H1 (cell line): ENCODE results near the gene SMIM38. TPM values are rescaled to one million over a fixed set of nuclear protein-coding genes. Genes with fewer than 3 reads are reported as not detected.

Experiments
- CTCF ChIA-PET: fragments of 300-600 bp; sonication (Branson Sonifier 250); formaldehyde crosslinking; loops from one replicate; lab custom pipeline; 2021; ENCODE audit not compliant: partially characterized antibody; lab: Charles Lee
- POLR2A ChIA-PET: fragments of 300-600 bp; sonication (Branson Sonifier 250); formaldehyde crosslinking; loops from one replicate; lab custom pipeline; 2021; ENCODE audit warnings: inconsistent platforms; ENCODE audit not compliant: partially characterized antibody; lab: Charles Lee
- DNase-seq, 2 experiments: peaks; one replicate each; pipeline versions ENCODE4 v3.0.0 to v3.0.0-alpha.2; 2010 to 2022; ENCODE audit warnings: low spot score in 2 of 2, low read depth in 1 of 2, mixed read lengths in 1 of 2
- FAIRE-seq: peaks from 2 replicates; lab custom pipeline; 2011; peaks lifted over from hg19 to GRCh38; lab: Jason Lieb, UNC
- H2AFZ ChIP-seq: 2 replicates; pipeline ENCODE4 v1.8.1; 2012; ENCODE audit warnings: low read length, inconsistent platforms
- H2AK5ac ChIP-seq: 2 replicates; pipeline ENCODE4 v1.6.1; 2013; ENCODE audit warnings: low read depth, low read length
- H2BK120ac ChIP-seq: replicated peaks from 2 replicates; pipeline ENCODE3; 2013; ENCODE audit warnings: low read depth, low read length, inconsistent platforms
- H2BK12ac ChIP-seq: 2 replicates; pipeline ENCODE4 v1.6.1; 2013; ENCODE audit warnings: low read depth, low read length
- H2BK15ac ChIP-seq: 2 replicates; pipeline ENCODE4 v1.6.1; 2013; ENCODE audit warnings: low read length
- H2BK20ac ChIP-seq: 2 replicates; pipeline ENCODE4 v1.6.1; 2013; ENCODE audit warnings: low read length
- H2BK5ac ChIP-seq: 2 replicates; pipeline ENCODE4 v1.6.1; 2013; ENCODE audit warnings: low read depth, low read length
- H3K14ac ChIP-seq: 2 replicates; pipeline ENCODE4 v1.6.1; 2013; ENCODE audit warnings: inconsistent platforms; ENCODE audit not compliant: insufficient read length
- H3K18ac ChIP-seq: 2 replicates; pipeline ENCODE4 v1.6.1; 2013; ENCODE audit warnings: low read length; ENCODE audit errors: extremely low read depth
- H3K23ac ChIP-seq: 2 replicates; pipeline ENCODE4 v1.6.1; 2013; ENCODE audit warnings: inconsistent platforms; ENCODE audit not compliant: insufficient read length
- H3K23me2 ChIP-seq: 2 replicates; pipeline ENCODE4 v1.6.1; 2013; ENCODE audit warnings: low read depth, low read length
- H3K27ac ChIP-seq: 2 replicates; pipeline ENCODE4 v1.6.1; 2011; ENCODE audit warnings: low read depth, low read length, inconsistent platforms
- H3K27me3 ChIP-seq, 4 experiments: replicated peaks in 1 of 4; 1 replicate in 1 of 4; 2 replicates in 3 of 4; pipeline versions ENCODE4 v1.6.1 to v1.8.1; 2011 to 2013; ENCODE audit warnings: low read length in 3 of 4, mild to moderate bottlenecking in 3 of 4, inconsistent platforms in 2 of 4, mixed read lengths in 2 of 4, moderate library complexity in 1 of 4; ENCODE audit not compliant: control insufficient read depth in 3 of 4, insufficient read depth in 3 of 4; ENCODE audit errors: extremely low read depth in 1 of 4
- H3K36me3 ChIP-seq, 4 experiments: 2 replicates each; pipeline versions ENCODE4 v1.6.1 to v1.8.1; 2011 to 2013; ENCODE audit warnings: mild to moderate bottlenecking in 4 of 4, low read length in 3 of 4, moderate library complexity in 2 of 4, control low read depth in 1 of 4, inconsistent platforms in 1 of 4; ENCODE audit not compliant: insufficient read depth in 4 of 4, control insufficient read depth in 2 of 4
- H3K4ac ChIP-seq: replicated peaks from 2 replicates; pipeline ENCODE3; 2013; ENCODE audit warnings: low read length, low read depth, mixed read lengths, inconsistent platforms; ENCODE audit not compliant: insufficient read length
- H3K4me1 ChIP-seq, 4 experiments: replicated peaks in 1 of 4; 1 replicate in 1 of 4; 2 replicates in 3 of 4; pipeline versions ENCODE4 v1.6.1 to v1.8.1; 2011 to 2013; ENCODE audit warnings: low read length in 3 of 4, inconsistent platforms in 2 of 4, mixed read lengths in 1 of 4; ENCODE audit not compliant: insufficient read depth in 4 of 4, control insufficient read depth in 3 of 4
- H3K4me2 ChIP-seq, 2 experiments: 2 replicates each; pipeline versions ENCODE4 v1.6.1 to v1.8.1; 2011 to 2013; ENCODE audit warnings: low read depth in 2 of 2, low read length in 2 of 2, control low read depth in 1 of 2, inconsistent platforms in 1 of 2, mild to moderate bottlenecking in 1 of 2; ENCODE audit not compliant: insufficient read depth in 1 of 2
- H3K4me3 ChIP-seq, 4 experiments: fragments of 200-600, 300-600 bp in 1 of 4; sonication (generic), shearing (Covaris generic), sonication (Bioruptor Twin) in 1 of 4; 2 replicates each; pipeline versions ENCODE4 v1.5.1 to v1.8.1; 2011 to 2016; ENCODE audit warnings: low read length in 4 of 4, low read depth in 3 of 4, control low read depth in 2 of 4, inconsistent platforms in 2 of 4, mild to moderate bottlenecking in 2 of 4, mixed read lengths in 1 of 4, moderate library complexity in 1 of 4; ENCODE audit not compliant: insufficient read depth in 2 of 4; ENCODE audit errors: extremely low read depth in 1 of 4
- H3K56ac ChIP-seq: replicated peaks from 2 replicates; pipeline ENCODE3; 2013; ENCODE audit warnings: low read depth, mild to moderate bottlenecking, mixed read lengths, low read length, inconsistent platforms; ENCODE audit not compliant: insufficient read length
- H3K79me1 ChIP-seq: 2 replicates; pipeline ENCODE4 v1.6.1; 2013; ENCODE audit warnings: low read depth, low read length, control low read depth
- H3K79me2 ChIP-seq, 2 experiments: 2 replicates each; pipeline versions ENCODE4 v1.6.1 to v1.8.1; 2012 to 2013; ENCODE audit warnings: low read length in 2 of 2, mild to moderate bottlenecking in 2 of 2, inconsistent platforms in 1 of 2; ENCODE audit not compliant: insufficient read depth in 2 of 2, control insufficient read depth in 1 of 2
- H3K9ac ChIP-seq, 4 experiments: replicated peaks in 1 of 4; 1 replicate in 1 of 4; 2 replicates in 3 of 4; pipeline versions ENCODE4 v1.6.1 to v1.8.1; 2011 to 2013; ENCODE audit warnings: low read depth in 3 of 4, low read length in 3 of 4, control low read depth in 2 of 4, mild to moderate bottlenecking in 2 of 4, moderate library complexity in 2 of 4, inconsistent platforms in 1 of 4; ENCODE audit errors: extremely low read depth in 1 of 4
- H3K9me3 ChIP-seq, 2 experiments: 2 replicates each; pipeline versions ENCODE4 v1.6.1 to v1.8.1; 2012 to 2013; ENCODE audit warnings: mild to moderate bottlenecking in 2 of 2, moderate library complexity in 2 of 2, control low read depth in 1 of 2, inconsistent platforms in 1 of 2, low read depth in 1 of 2, low read length in 1 of 2, mixed read lengths in 1 of 2; ENCODE audit not compliant: insufficient read depth in 2 of 2
- H4K20me1 ChIP-seq, 2 experiments: replicated peaks in 1 of 2; 2 replicates each; pipeline versions ENCODE3 to v1.8.1; 2011 to 2013; ENCODE audit warnings: inconsistent platforms in 2 of 2, low read length in 2 of 2, mild to moderate bottlenecking in 1 of 2; ENCODE audit not compliant: insufficient read depth in 2 of 2, control insufficient read depth in 1 of 2
- H4K5ac ChIP-seq: 2 replicates; pipeline ENCODE4 v1.6.1; 2013; ENCODE audit warnings: low read length, low read depth, mixed read lengths, inconsistent platforms; ENCODE audit not compliant: insufficient read length
- H4K8ac ChIP-seq: 2 replicates; pipeline ENCODE4 v1.8.0; 2013; ENCODE audit warnings: mild to moderate bottlenecking, moderate library complexity, low read length, inconsistent platforms; ENCODE audit not compliant: insufficient read depth; ENCODE audit errors: extremely low read depth
- H4K91ac ChIP-seq: replicated peaks from 2 replicates; pipeline ENCODE3; 2013; ENCODE audit warnings: low read length, mixed read lengths, inconsistent platforms; ENCODE audit not compliant: insufficient read length
- ATF3 ChIP-seq: IDR thresholded peaks from 2 replicates; pipeline ENCODE4 v1.6.1; 2011; ENCODE audit warnings: low read depth, mild to moderate bottlenecking, low read length; ENCODE audit not compliant: insufficient read depth
- CBX5 ChIP-seq: fragments of 300-800, 300-1000 bp; sonication (generic); IDR thresholded peaks from 2 replicates; pipeline ENCODE4 v1.7.1; 2016; ENCODE audit warnings: antibody characterized with exemption, low read length, low read depth
- CREB1 ChIP-seq: IDR thresholded peaks from 2 replicates; pipeline ENCODE4 v1.6.1; 2012; ENCODE audit warnings: inconsistent platforms
- EGR1 ChIP-seq: IDR thresholded peaks from 2 replicates; pipeline ENCODE4 v1.6.1; 2011; ENCODE audit warnings: low read depth, low read length, borderline replicate concordance
- FOSL1 ChIP-seq: IDR thresholded peaks from 2 replicates; pipeline ENCODE4 v1.6.1; 2011; ENCODE audit warnings: mild to moderate bottlenecking, low read depth, low read length, moderate library complexity; ENCODE audit not compliant: insufficient read depth
- SUZ12 ChIP-seq: fragments of 200-600 bp; sonication (generic); IDR thresholded peaks from 2 replicates; pipeline ENCODE4 v1.6.1; 2012; ENCODE audit warnings: mild to moderate bottlenecking, inconsistent platforms, low read length, moderate library complexity, mixed read lengths
- WGBS, 2 experiments: shearing (Covaris generic) in 1 of 2; methylation state at CpG; one replicate each; pipeline versions ENCODE4 v1.1.6 to v1.1.7; 2013 to 2015; ENCODE audit warnings: low lambda C conversion rate in 2 of 2, mixed read lengths in 2 of 2, inconsistent platforms in 1 of 2, low coverage in 1 of 2, missing lambda C conversion rate in 1 of 2; ENCODE audit not compliant: insufficient replicate concordance in 2 of 2, insufficient coverage in 1 of 2, insufficient read length in 1 of 2; ENCODE audit errors: extremely low coverage in 1 of 2, missing lambda C conversion rate in 1 of 2; 5-methylcytosine and 5-hydroxymethylcytosine counted together
- polyA plus RNA-seq, 7 experiments: library from polyadenylated mRNA; depleted of rRNA in 3 of 7; stranded (reverse) in 5 of 7; unstranded in 2 of 7; fragments of >200 nt in 5 of 7; fragments of 200-250 nt in 2 of 7; gene quantifications; 1 replicate in 5 of 7; 2 replicates in 1 of 7; 4 replicates in 1 of 7; pipeline versions ENCODE4 v1.2.1 to v1.2.3, GENCODE V29; 2011 to 2013; ENCODE audit warnings: missing spikeins in 2 of 7, mixed read lengths in 2 of 7
- total RNA-seq: library from RNA; stranded (reverse); fragmentation: NEBNext Ultra II Directional; extraction: Animal tissue kit (Norgen Biotek cat#: 25700); gene quantifications from 2 replicates; pipeline ENCODE4 v1.2.1, GENCODE V29; 2021

The SMIM38 gene
- total and polyA plus RNA-seq, 2 of the 8 experiments (the other 6 are each of a cell fraction or from before 2014, with no cell fraction given): 0.17 to 0.20 TPM

- no peak for DNase-seq
- no peak overlapping the region; the same call in none of the 2 replicates for H2BK15ac ChIP-seq
- H4K5ac ChIP-seq: no peak overlapping the region
- H3K27me3 ChIP-seq: peaks cover 0 to 4% (median under 1%) of the 10 kb centered on the region in 4 experiments; a peak in 3 of 7 replicates
- no peak overlapping the region for H3K4me3 ChIP-seq
- no peak overlapping the region for H3K27ac ChIP-seq
- H3K4ac ChIP-seq: no peak overlapping the region
- H4K20me1 ChIP-seq: no peaks in the 10 kb centered on the region
- H3K56ac ChIP-seq: no peak overlapping the region
- H2BK12ac ChIP-seq: peak overlapping the region; percentile 75; the same call in 1 of the 2 replicates
- no peak overlapping the region for H4K8ac ChIP-seq
- TF ChIP-seq EGR1 (no peak), ATF3 (no peak), SUZ12 (no peak), CREB1 (no peak), CBX5 (no peak), FOSL1 (no peak)
- H3K79me1 ChIP-seq: no peaks in the 10 kb centered on the region
- no peak overlapping the region for H2BK120ac ChIP-seq
- H2BK20ac ChIP-seq: no peak overlapping the region
- H3K23me2 ChIP-seq: peaks cover 3% of the 10 kb centered on the region; the same call in 1 of the 2 replicates
- H4K91ac ChIP-seq: no peak overlapping the region
- no peak overlapping the region for H3K9ac ChIP-seq
- H3K9me3 ChIP-seq: no peaks in the 10 kb centered on the region; a peak in 2 of 4 replicates
- H3K23ac ChIP-seq: no peak overlapping the region
- H3K4me1 ChIP-seq: peaks cover 0 to 26% (median 18%) of the 10 kb centered on the region in 4 experiments; a peak in 6 of 7 replicates
- WGBS, 2 experiments: 92% methylated on average over 21 of the region's 21 CpGs; no CpG with 5 or more reads in 1 of the 2 experiments
- no peaks in the 10 kb centered on the region for H3K79me2 ChIP-seq
- 0 out of 2 replicates have a peak overlapping the region, but pooled peaks have one; percentile 9 for H2BK5ac ChIP-seq
- no peak overlapping the region for H2AFZ ChIP-seq
- H3K18ac ChIP-seq: no peak overlapping the region; the same call in 1 of the 2 replicates
- ChIA-PET CTCF (interaction anchor here (1.6 to 3.9 kb wide), 2 partner anchors 11 to 17 kb away, joined by 5 to 20 read pairs; no protein-coding TSS in a partner anchor), POLR2A (interaction anchor here (0.9 to 2.8 kb wide), 2 partner anchors 11 to 15 kb away, joined by 3 to 13 read pairs; no protein-coding TSS in a partner anchor)
- H3K4me2 ChIP-seq: no peak overlapping the region
- no peak overlapping the region for H3K14ac ChIP-seq
- no peaks in the 10 kb centered on the region for H3K36me3 ChIP-seq
- FAIRE-seq: no peak
- peak overlapping the region; percentile 77; the same call in 1 of the 2 replicates for H2AK5ac ChIP-seq
Observed at GRCh38 chr11:69120096-69120875, 35.4 kb upstream of the SMIM38 start.
